Neural cell (in vitro differentiated cells): ENCODE results near the gene IFI30. TPM values are rescaled to one million over a fixed set of nuclear protein-coding genes. Genes with fewer than 3 reads are reported as not detected.

Source experiments
- H2AFZ ChIP-seq: fragments of 200-600, 300-800 bp; sonication (generic), shearing (Covaris generic); 2 replicates; pipeline ENCODE4 v1.6.0; 2014; ENCODE audit warnings: low read depth, mild to moderate bottlenecking, antibody characterized with exemption, low read length, moderate library complexity
- H3F3A ChIP-seq: fragments of 200-600 bp; shearing (Covaris generic); 2 replicates; pipeline ENCODE4 v1.6.1; 2016; ENCODE audit warnings: mild to moderate bottlenecking, moderate library complexity, mixed read lengths, antibody characterized with exemption, low read length; ENCODE audit not compliant: insufficient read depth, poor library complexity, severe bottlenecking
- H3K27ac ChIP-seq: fragments of 200-600, 300-800 bp; sonication (generic), shearing (Covaris generic); 2 replicates; pipeline ENCODE4 v1.5.1; 2014; ENCODE audit warnings: mild to moderate bottlenecking, low read length, moderate library complexity
- H3K27me3 ChIP-seq: fragments of 300-800, 200-600 bp; sonication (generic), shearing (Covaris generic); 2 replicates; pipeline ENCODE4 v1.6.0; 2014; ENCODE audit warnings: mild to moderate bottlenecking, low read depth, low read length, moderate library complexity; ENCODE audit not compliant: insufficient read depth
- H3K36me3 ChIP-seq: fragments of 300-800, 200-600 bp; sonication (generic), shearing (Covaris generic); 2 replicates; pipeline ENCODE4 v1.5.1; 2014; ENCODE audit warnings: mild to moderate bottlenecking, antibody characterized with exemption, low read length, moderate library complexity; ENCODE audit not compliant: insufficient read depth
- H3K4me2 ChIP-seq: fragments of 300-800, 200-600 bp; sonication (generic), shearing (Covaris generic); 2 replicates; pipeline ENCODE4 v1.6.0; 2014; ENCODE audit warnings: mild to moderate bottlenecking, low read length
- H3K4me3 ChIP-seq: fragments of 300-800, 200-600 bp; sonication (generic), shearing (Covaris generic); 2 replicates; pipeline ENCODE4 v1.5.1; 2014; ENCODE audit warnings: mild to moderate bottlenecking, low read length, moderate library complexity
- H3K79me2 ChIP-seq: fragments of 200-600 bp; shearing (Covaris generic); replicated peaks from 2 replicates; pipeline ENCODE4 v1.6.0; 2014; ENCODE audit warnings: mild to moderate bottlenecking, low read length, moderate library complexity; ENCODE audit not compliant: insufficient read depth
- H3K9ac ChIP-seq: fragments of 300-800, 200-600 bp; sonication (generic), shearing (Covaris generic); 2 replicates; pipeline ENCODE4 v1.6.1; 2016; ENCODE audit warnings: mild to moderate bottlenecking, low read length, mixed read lengths
- H3K9me2 ChIP-seq: fragments of 200-600 bp; shearing (Covaris generic); 2 replicates; pipeline ENCODE4 v1.6.1; 2016; ENCODE audit warnings: mild to moderate bottlenecking, low read length, mixed read lengths; ENCODE audit not compliant: insufficient read depth
- H3K9me3 ChIP-seq: fragments of 200-600, 300-800 bp; sonication (generic), shearing (Covaris generic); 2 replicates; pipeline ENCODE4 v1.6.1; 2016; ENCODE audit warnings: mild to moderate bottlenecking, mixed run types, low read length, moderate library complexity, mixed read lengths
- H4K20me1 ChIP-seq: fragments of 200-600 bp; shearing (Covaris generic); 2 replicates; pipeline ENCODE4 v1.6.1; 2016; ENCODE audit warnings: mild to moderate bottlenecking, mixed run types; ENCODE audit not compliant: insufficient read depth
- CTCF ChIP-seq: fragments of 450-650 bp; IDR thresholded peaks from 2 replicates; pipeline ENCODE4 v1.5.1; 2014; ENCODE audit warnings: antibody characterized with exemption, mild to moderate bottlenecking, moderate library complexity; ENCODE audit not compliant: poor library complexity, severe bottlenecking
- EP300 ChIP-seq: fragments of 450-650 bp; conservative IDR thresholded peaks from 2 replicates; pipeline ENCODE4 v1.6.1; 2014; ENCODE audit warnings: antibody characterized with exemption, mild to moderate bottlenecking, moderate library complexity; ENCODE audit not compliant: poor library complexity, severe bottlenecking
- EZH2 ChIP-seq: fragments of 200-600, 300-800 bp; shearing (Covaris generic), sonication (generic); IDR thresholded peaks from 2 replicates; pipeline ENCODE4 v1.6.1; 2014; ENCODE audit warnings: antibody characterized with exemption, low read length, borderline replicate concordance, mild to moderate bottlenecking; ENCODE audit not compliant: insufficient read depth, poor library complexity, severe bottlenecking
- POLR2AphosphoS5 ChIP-seq: IDR thresholded peaks from 2 replicates; pipeline ENCODE4 v1.6.1; 2012
- RAD21 ChIP-seq: fragments of 450-650 bp; conservative IDR thresholded peaks from 2 replicates; pipeline ENCODE4 v1.6.1; 2014; ENCODE audit warnings: antibody characterized with exemption, mild to moderate bottlenecking, moderate library complexity
- REST ChIP-seq: IDR thresholded peaks from 2 replicates; pipeline ENCODE4 v1.6.1; 2012; ENCODE audit warnings: borderline replicate concordance
- TAF1 ChIP-seq: IDR thresholded peaks from 2 replicates; pipeline ENCODE4 v1.6.1; 2012; ENCODE audit warnings: low read depth
- polyA plus RNA-seq: library from polyadenylated mRNA; depleted of rRNA; stranded (reverse); fragments of >200 nt; gene quantifications from 2 replicates; pipeline ENCODE4 v1.2.3, GENCODE V29; 2014

IFI30 gene
- polyA plus RNA-seq, 1 donor from 2014 or later = 0.82 TPM

GRCh38 chr19:18204394-18205199 lies 31.0 kb downstream of the IFI30 start:
- Histone ChIP-seq H3K9me3 (no peaks in the 10 kb centered on the region), H3K4me3 (peak overlapping the region; percentile 92), H4K20me1 (no peaks in the 10 kb centered on the region), H3K4me2 (peak overlapping the region; percentile 64), H3K27me3 (no peaks in the 10 kb centered on the region), H3F3A (peaks cover 3% of the 10 kb centered on the region), H3K27ac (peak overlapping the region; percentile 94), H3K79me2 (peaks cover 16% of the 10 kb centered on the region), H3K36me3 (no peaks in the 10 kb centered on the region), H2AFZ (peak overlapping the region; percentile 86), H3K9ac (peak overlapping the region; percentile 86), H3K9me2 (no peaks in the 10 kb centered on the region)
- TF ChIP-seq RAD21 (no peak), REST (peak; percentile 28), POLR2AphosphoS5 (peak; percentile 60), EP300 (no peak)

GRCh38 chr19:18205200-18205892 lies 31.7 kb downstream of the IFI30 start:
- Histone ChIP-seq H3K4me2 (peak overlapping the region; percentile 64), H4K20me1 (no peaks in the 10 kb centered on the region), H2AFZ (no peak overlapping the region), H3K9me3 (no peaks in the 10 kb centered on the region), H3K27ac (peak overlapping the region; percentile 94), H3K9me2 (no peaks in the 10 kb centered on the region), H3K27me3 (no peaks in the 10 kb centered on the region), H3K4me3 (peak overlapping the region; percentile 92), H3F3A (peaks cover 3% of the 10 kb centered on the region), H3K36me3 (no peaks in the 10 kb centered on the region), H3K79me2 (peaks cover 16% of the 10 kb centered on the region), H3K9ac (peak overlapping the region; percentile 86)
- TF ChIP-seq EZH2 (no peak), EP300 (no peak), TAF1 (peak; percentile 17), RAD21 (no peak), REST (no peak), CTCF (no peak)
